K562 (cell line): Measurements from ENCODE around the gene RTBDN. TPM values are rescaled to one million over a fixed set of nuclear protein-coding genes. Genes with fewer than 3 reads are reported as not detected.

Experiments
- CHD7 ChIP-seq: fragments of 200-600 bp; sonication (generic); IDR thresholded peaks from one replicate; pipeline ENCODE4 v1.6.1; 2012; ENCODE audit warnings: mild to moderate bottlenecking, low read depth, low read length, inconsistent platforms
- CREB1 ChIP-seq, 2 experiments: sonication (generic) in 1 of 2; formaldehyde crosslinking in 1 of 2; IDR thresholded peaks; 2 replicates each; pipeline versions ENCODE4 v1.6.1 to v1.8.0; 2012 to 2022; ENCODE audit warnings: inconsistent platforms in 1 of 2, mild to moderate bottlenecking in 1 of 2, missing genetic modification reagents in 1 of 2, moderate library complexity in 1 of 2
- DLX4 ChIP-seq: fragments of 250-450 bp; sonication (Bioruptor Pico); IDR thresholded peaks from 2 replicates; pipeline ENCODE4 v1.6.1; 2021; ENCODE audit warnings: mild to moderate bottlenecking
- JUNB ChIP-seq: fragments of 450-650 bp; formaldehyde crosslinking; conservative IDR thresholded peaks from 2 replicates; pipeline ENCODE4 v1.4.0; 2020; ENCODE audit warnings: mild to moderate bottlenecking
- MIER1 ChIP-seq: fragments of 450-650 bp; IDR thresholded peaks from 2 replicates; pipeline ENCODE4 v1.6.1; 2016; ENCODE audit warnings: antibody characterized with exemption, mild to moderate bottlenecking, low read depth
- NBN ChIP-seq: fragments of 450-650 bp; IDR thresholded peaks from 2 replicates; pipeline ENCODE4 v1.6.1; 2016; ENCODE audit warnings: low read depth, mild to moderate bottlenecking
- NFRKB ChIP-seq: fragments of 450-650 bp; IDR thresholded peaks from 2 replicates; pipeline ENCODE4 v1.6.1; 2016; ENCODE audit warnings: low read depth
- PHTF2 ChIP-seq: fragments of 250-450 bp; sonication (Bioruptor Pico); IDR thresholded peaks from 2 replicates; pipeline ENCODE4 v1.5.0; 2021; ENCODE audit warnings: mild to moderate bottlenecking
- SIN3B ChIP-seq: fragments of 450-650 bp; IDR thresholded peaks from 2 replicates; pipeline ENCODE4 v1.6.1; 2017; ENCODE audit warnings: low read depth, mild to moderate bottlenecking, moderate library complexity
- SNRNP70 ChIP-seq: fragments of 200-400 bp; formaldehyde crosslinking; optimal IDR thresholded peaks from 2 replicates; pipeline ENCODE3; 2017; ENCODE audit warnings: low read depth, low read length
- ZBTB5 ChIP-seq: fragments of 450-650 bp; IDR thresholded peaks from 2 replicates; pipeline ENCODE4 v1.6.1; 2017; ENCODE audit warnings: antibody characterized with exemption
- ZFPM2 ChIP-seq: fragments of 250-450 bp; sonication (Bioruptor Pico); IDR thresholded peaks from 2 replicates; pipeline ENCODE4 v1.5.1; 2022; ENCODE audit warnings: mild to moderate bottlenecking
- ZNF354B ChIP-seq: fragments of 250-450 bp; sonication (Bioruptor Pico); IDR thresholded peaks from 2 replicates; pipeline ENCODE4 v1.4.0; 2020
- ZNF431 ChIP-seq: sonication (generic); formaldehyde crosslinking; IDR thresholded peaks from 2 replicates; pipeline ENCODE4 v1.8.0; 2022; ENCODE audit warnings: mild to moderate bottlenecking, missing genetic modification reagents
- ZNF644 ChIP-seq: fragments of 200-800 bp; sonication (Bioruptor generic); IDR thresholded peaks from 2 replicates; pipeline ENCODE4 v1.6.1; 2016; ENCODE audit warnings: low read depth, missing genetic modification characterization, missing compliant biosample characterization
- polyA plus RNA-seq, 8 experiments: library from polyadenylated mRNA; depleted of rRNA in 4 of 8; stranded (reverse) in 5 of 8; unstranded in 3 of 8; fragments of >200 nt; fragmentation: Nextera tagmentation in 2 of 8; fragmentation: Illumina TruSeq in 1 of 8; extraction: Ambion mirVana in 2 of 8; extraction: Trizol in 1 of 8; gene quantifications; 2 replicates each; pipeline versions ENCODE4 v1.2.1 to v1.2.3, GENCODE V29; 2011 to 2014; ENCODE audit warnings: inconsistent platforms in 1 of 8, missing spikeins in 1 of 8
- total RNA-seq, 7 experiments: library from RNA; depleted of rRNA in 6 of 7; stranded (reverse); fragments of >200 nt in 6 of 7; fragmentation: Illumina TruSeq in 2 of 7; extraction: Trizol in 2 of 7; gene quantifications; 2 replicates each; pipeline versions ENCODE4 v1.2.1 to v1.2.3, GENCODE V29; 2011 to 2021; ENCODE audit warnings: low replicate concordance in 1 of 7

RTBDN gene
- total and polyA plus RNA-seq, 9 of the 15 experiments (the other 6 are each of a cell fraction or from before 2014, with no cell fraction given) = 0.20 to 2.3 (median 0.72) TPM; not detected in 1

GRCh38 chr19:12793290-12794195 lies 40.8 kb downstream of the RTBDN start (continued):
- TF ChIP-seq CHD7 (peak; percentile 54), ZNF431 (no peak), ZBTB5 (no peak), NFRKB (no peak), ZNF354B (CRISPR knock-in tag) (no peak), CREB1 (IDR thresholded peaks at IDR 0.05) (peak; percentile 86), CREB1 (CRISPR knock-in tag; IDR thresholded peaks at IDR 0.05) (peak; percentile 88), NBN (no peak), ZFPM2 (CRISPR knock-in tag) (no peak), ZNF644 (tag) (no peak), JUNB (CRISPR knock-in tag) (no peak), SNRNP70 (no peak), PHTF2 (CRISPR knock-in tag) (no peak), DLX4 (no peak), MIER1 (no peak), SIN3B (no peak)
